GM12891 (cell line): ENCODE data around the gene IQGAP3.

Experiments
- POLR2A ChIP-seq: IDR thresholded peaks from 2 replicates; pipeline ENCODE4 v1.6.1; 2011; ENCODE audit warnings: low read depth, low read length, control low read depth
- SPI1 ChIP-seq: IDR thresholded peaks from 2 replicates; pipeline ENCODE4 v1.6.1; 2011; ENCODE audit warnings: low read depth, low read length, control low read depth

DNA sequence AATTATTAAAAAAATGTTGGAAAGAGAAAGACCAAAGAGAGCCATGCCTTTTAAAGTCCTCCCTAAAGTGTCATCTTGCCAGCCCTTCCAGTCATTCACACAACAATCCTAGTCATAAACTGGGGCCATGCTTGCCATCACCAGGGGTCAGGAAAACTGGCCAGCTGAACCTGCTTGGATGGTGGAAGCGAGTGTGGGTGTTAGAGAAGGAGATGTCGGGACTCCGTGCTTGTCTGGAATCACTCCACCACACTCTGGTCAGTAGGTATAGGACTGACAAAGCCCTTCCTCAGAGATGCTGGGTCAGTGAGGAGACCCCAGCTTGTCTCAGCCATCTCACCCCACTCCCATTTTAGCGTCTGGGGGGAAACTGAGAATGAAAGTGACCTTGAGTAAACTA, 43.6 kb upstream of the IQGAP3 start:
- TF ChIP-seq POLR2A, result no peak
- TF ChIP-seq SPI1, result no peak
